Femur (tissue), 1 donor: ENCODE data around the gene TMEM258.

Experiments
- DNase-seq: peaks from one replicate; pipeline ENCODE4 v3.0.0-alpha.2; 2017

TMEM258 gene

DNA sequence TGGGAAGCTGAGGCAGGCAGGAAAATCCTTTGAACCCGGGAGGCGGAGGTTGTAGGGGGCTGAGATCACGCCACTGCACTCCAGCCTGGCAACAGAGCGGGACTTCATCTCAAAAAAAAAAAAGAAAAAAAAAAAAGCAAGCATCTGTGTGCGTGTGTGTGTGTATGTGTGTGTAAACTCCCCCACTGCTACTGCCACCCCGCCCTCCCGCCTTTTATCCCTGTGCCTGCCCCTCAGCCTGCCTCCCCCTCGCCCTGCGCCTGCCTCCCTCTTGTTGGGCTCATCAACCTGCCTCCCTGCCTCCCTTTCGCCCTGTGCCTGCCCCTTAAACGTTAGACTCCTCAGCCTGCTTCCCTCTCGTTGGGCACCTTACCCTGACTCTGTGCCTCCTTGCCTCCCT is 18.0 kb downstream of the TMEM258 start:
- no peak for DNase-seq

DNA sequence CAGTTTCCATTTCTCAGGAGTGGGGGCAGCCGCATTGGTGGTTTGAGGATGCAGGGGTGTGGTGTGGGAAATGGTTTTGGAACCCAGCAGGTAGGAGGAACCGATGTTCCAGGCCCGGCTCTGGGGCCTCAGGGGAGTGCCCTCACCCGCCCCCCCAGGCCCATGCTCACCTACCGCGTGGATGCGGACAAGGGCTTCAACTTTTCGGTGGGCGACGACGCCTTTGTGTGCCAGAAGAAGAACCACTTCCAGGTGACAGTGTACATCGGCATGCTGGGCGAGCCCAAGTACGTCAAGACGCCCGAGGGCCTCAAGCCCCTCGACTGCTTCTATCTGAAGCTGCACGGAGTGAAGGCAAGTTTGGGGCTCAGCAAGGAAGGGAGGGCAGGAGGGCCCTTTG is 18.6 kb downstream of the TMEM258 start:
- DNase-seq = no peak

DNA sequence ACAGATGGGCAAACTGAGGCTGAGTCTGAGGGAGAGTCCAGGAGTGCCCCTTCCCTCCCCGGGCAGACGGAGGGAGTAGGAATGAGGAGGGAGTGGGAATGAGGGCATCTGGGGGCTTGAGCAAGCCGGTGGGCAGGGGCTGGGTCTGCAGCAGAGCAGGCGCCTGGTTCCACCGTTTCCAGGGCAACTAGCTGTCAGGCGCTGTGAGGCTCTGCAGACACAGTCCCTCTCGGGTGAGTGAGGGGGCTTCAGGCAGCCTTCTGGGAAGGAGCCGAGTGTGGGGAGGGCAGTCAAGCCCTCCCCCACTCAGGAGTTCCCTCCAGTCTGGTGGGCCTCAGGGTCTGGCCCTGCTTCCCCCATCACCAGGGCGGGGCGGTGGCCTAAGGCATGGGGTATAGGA is 19.0 kb downstream of the TMEM258 start:
- DNase-seq = no peak

DNA sequence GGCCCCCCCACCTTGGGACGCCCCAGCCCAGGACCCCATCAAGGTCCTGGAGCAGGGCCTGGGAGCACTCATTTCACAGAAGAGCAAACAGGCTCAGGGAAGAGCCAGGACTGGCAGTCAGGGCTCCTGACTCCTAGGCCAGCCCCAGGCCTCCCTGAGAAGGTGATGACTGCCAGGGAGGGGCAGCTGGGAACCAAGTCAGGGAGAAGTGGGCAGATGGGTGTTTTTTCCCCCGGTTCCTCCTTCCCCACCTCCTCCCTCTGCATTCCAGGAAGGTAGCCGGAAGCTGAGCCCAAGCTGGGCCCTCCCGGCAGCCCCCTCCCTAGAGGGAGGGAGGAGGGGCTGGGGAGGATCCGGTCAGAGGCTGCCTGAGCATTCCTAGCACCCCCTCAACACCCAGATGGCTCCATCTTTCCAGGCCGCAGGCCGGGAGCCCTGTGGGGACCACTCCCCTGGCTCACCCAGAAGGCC is 20.4 kb downstream of the TMEM258 start:
- no peak for DNase-seq

DNA sequence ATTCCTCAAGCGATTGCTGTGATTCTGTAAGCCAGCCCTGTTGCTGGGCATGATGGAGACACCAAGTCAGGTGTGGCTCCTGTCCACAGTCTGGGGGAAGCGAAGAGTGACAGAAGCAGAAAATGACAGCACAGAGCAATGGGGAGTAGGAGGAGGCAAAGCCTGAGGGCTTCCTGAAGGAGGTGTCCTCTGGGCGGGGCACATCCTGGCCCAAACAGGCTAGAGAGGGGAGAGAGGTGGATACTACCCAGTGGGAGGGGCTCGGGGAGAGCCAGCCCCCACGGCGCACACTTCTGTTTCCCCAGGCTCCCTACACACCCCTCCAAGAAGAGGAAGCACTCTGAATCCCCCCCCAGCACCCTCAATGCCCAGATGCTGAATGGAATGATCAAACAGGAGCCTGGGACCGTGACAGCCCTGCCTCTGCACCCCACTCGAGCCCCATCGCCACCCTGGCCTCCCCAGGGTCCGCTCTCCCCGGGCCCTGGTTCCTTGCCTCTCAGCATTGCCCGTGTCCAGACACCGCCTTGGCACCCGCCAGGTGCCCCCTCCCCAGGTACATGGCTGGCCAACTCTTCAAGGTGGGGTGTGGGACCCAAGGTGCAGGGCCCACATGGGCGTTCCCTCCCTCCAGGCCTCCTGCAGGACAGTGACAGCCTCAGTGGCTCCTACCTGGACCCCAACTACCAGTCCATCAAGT is 21.1 kb downstream of the TMEM258 start:
- DNase-seq = no peak

DNA sequence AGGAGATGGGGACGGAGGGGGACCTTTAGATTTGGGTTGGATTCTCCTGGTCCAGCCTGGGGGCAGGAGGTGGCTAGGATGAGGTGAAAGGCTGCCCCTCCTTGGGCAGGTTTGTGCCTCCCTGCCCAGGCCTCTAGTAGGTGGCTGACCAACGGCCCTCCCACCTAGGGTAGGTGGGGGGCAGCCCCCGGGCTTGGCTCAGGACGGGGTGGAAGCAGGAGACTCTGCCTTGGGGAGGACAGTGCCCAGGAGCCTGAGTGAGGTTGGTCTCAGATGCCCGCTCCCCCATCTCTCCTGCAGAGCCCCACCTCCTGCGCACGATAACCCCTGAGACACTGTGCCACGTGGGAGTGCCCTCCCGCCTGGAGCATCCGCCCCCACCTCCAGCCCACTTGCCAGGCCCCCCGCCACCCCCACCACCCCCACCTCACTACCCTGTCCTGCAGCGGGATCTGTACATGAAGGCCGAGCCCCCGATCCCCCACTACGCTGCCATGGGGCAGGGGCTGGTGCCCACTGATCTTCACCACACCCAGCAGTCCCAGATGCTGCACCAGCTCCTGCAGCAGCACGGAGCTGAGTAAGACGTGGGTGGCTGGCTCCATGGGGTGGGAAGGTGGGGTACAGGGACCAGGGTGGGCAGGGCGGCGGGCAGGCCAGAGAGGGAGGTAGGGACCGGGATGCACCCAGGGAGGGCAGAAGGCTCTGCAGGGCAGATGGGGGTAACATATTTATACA is 22.3 kb downstream of the TMEM258 start:
- no peak for DNase-seq

DNA sequence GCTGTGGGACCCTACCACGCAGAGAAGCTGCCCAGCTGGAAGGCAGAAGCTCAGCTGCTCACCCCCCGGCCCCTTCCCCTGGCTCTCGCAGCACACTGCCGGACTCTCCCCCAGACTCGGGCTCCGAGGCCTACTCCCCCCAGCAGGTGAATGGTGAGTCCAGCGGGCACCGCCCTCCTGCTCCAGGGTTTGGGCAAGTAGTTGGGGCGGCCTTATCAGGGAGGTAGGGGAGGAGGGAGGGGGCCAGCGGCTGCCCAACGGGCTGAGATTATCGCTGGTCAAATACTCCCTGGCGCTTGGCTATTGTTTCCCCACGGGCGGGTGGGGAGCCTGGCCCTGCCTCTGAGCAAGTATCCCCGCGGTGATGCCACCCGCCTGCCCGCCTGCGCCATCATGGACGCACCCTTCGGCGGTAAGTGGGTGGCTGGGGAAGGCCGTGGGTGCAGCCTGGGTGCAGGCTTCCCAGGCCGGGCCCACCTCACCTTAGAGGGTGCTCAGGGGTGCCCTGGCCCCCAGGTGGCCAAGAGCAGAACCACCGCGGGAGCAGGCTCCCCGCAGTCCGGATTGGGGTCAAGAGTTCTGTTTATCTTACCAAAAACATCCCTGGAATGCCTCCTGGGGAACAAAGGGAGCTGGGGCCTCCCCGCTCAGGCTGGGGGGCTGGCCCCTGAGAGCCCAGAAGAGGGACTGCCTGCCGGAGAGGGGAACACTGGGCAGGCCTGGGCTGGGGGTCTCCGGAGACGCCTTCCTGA is 23.1 kb downstream of the TMEM258 start:
- DNase-seq = no peak

DNA sequence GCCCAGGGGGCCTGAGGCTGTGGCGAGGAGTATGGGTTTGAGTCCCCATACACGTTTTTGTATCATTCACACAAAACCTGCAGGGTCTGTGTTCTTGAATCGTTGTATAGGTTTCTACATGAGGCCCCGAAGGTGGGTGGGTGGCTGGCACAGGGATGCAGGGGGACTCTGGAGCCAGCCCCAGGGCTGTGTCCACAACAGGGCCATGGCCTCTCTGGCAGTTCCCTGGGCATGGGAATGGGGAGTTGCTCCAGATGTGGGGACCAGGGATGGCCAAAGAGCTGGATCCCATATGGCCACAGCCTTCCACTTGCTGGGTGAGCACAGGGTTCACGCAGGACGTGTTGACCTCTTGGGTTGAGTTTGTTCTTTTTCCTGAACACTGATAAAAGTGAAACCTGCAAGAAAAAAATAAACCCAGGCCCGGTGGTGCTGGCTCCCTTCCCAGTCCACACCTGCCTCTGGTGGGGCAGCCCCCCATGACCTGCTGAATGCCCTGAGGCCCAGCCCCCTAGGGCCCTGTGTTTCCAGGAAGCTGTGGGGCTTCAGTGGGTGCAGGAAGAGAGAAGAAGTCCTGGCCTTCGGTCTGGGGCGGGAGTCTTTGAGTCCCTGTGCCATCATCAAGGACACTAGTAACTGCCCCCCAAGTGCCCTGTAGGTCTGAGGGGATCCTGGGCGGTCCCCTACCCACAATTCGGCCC is 23.9 kb downstream of the TMEM258 start:
- DNase-seq = no peak

DNA sequence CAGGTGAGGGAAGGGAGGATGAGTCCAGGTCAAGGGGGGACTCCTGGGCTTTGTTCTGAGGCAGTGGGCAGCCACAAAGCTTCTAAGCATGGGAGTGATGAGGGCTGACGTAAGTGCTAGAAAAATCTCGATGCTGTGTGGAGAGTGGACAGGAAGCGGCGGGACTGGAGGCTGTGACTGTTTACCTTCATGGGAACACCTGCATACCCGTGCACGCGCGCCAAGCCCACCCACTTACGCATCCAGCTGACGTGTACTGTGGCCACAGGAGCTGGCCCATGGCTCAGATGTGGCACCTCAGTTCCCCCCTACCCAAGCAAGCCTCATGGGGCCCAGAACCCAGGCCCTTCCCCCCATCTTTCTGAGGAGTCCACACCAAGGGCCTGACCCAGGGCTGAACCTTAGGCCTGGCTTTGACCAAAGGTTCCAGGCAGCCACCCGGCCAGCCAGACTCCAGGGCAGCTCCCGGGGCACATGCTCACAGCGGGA is 26.0 kb downstream of the TMEM258 start:
- no peak for DNase-seq

DNA sequence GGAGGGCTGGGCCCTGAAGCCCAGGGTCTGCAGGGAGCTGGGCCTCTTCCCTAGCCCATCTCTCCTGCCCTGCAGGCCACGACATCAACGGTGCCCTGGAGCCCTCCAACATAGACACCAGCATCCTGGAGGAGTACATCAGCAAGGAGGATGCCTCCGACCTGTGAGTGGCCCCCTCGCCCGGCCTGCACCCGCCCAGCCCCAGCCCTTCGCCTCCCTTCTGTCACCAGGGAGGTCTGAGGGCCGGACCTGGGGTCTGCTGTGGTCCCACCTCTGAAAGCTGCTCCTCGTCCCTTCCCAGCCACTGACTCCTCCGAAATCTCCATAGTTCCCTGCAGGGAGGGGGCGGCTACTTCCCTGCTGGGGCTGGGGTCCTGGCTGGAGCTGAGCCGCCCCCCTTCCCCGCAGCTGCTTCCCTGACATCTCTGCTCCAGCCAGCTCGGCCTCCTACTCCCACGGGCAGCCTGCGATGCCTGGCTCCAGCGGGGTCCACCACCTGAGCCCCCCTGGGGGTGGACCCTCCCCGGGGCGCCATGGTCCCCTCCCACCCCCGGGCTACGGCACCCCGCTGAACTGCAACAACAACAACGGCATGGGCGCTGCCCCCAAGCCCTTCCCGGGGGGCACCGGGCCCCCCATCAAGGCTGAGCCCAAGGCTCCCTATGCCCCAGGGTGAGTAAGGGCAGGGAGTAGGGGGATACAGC is 26.7 kb downstream of the TMEM258 start:
- no peak for DNase-seq

DNA sequence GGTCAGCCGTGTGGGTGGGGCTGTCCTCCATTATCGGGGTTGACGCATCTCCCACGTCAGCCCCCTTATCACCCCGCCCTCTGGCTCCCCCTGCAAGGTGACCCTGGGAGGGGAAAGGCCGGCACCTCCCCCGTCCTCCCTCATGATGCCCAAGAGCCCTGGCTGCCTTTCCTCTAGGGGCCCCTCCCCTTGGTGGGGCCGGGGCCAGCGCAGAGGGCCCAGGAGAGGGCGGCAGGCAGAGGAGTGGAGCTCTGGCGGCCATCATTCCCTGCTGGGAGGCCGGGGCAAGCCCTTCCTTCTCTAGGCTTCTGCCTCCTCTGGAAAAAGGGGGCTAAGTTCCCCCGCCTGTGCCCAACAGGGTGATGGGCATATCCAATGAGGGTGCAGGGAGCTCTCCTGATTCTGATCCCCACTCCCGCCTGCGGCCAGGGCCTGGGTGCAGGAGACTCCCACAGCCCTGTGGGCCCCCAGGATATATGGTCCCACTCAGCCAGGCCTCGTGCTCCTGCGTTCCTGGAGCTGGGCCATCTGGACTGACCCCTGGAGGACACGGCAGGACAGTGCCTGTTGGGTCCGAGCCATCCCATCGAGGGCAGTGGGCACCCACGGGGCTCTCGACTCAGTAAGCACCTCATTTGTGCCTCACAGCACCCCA is 27.7 kb downstream of the TMEM258 start:
- no peak for DNase-seq

DNA sequence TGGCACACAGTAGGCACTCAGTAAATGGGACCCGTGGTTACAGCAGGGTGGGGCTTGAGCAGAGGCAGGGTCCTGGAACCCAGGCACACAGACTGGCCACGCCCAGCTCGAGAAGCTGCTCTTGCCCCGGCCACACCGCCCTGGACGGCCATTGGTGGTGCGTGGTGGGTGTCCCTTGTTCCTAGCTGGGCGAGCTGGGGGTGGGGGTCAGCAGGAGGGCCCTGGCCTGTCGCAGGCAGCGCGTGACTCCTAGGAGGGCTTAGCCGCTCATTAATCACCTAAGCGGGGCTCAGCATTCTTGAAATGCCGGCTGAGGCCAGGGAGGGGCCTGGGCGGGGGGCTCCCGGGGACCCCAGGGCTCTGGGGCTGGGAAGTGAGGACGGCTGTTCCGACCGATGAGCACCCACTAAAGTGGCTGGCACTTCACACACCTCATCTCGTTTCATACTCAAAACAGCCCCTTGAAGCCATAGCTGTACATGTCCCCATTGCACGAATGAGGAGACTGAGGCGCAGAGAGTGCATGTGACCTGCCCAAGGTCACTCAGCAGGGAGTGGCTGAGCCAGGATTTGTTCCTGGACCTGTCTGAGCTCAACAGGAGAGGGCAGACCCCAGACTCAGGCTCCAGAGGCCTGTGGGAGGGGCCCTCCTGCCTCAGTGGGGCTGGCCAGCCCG is 28.3 kb downstream of the TMEM258 start:
- no peak for DNase-seq

DNA sequence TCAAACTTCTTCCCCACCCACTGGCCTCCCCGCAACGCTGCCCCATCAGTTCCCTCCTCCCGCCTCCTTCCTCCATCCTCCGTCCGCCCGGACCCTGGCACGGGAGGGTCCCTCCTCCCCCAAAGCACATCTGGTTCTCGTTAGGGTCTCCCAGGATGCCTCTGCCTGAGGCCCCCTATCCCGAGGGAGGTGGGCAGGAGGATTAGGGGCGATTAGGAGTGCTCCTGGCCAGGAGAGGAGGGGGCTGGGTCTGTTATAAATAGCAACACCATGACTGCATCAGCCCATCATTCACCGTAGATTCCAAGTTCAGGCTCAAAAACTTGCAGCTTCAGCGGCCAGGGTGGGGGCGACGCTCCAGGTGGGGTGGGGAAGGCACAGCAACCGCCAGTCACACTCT is 29.6 kb downstream of the TMEM258 start:
- no peak for DNase-seq

DNA sequence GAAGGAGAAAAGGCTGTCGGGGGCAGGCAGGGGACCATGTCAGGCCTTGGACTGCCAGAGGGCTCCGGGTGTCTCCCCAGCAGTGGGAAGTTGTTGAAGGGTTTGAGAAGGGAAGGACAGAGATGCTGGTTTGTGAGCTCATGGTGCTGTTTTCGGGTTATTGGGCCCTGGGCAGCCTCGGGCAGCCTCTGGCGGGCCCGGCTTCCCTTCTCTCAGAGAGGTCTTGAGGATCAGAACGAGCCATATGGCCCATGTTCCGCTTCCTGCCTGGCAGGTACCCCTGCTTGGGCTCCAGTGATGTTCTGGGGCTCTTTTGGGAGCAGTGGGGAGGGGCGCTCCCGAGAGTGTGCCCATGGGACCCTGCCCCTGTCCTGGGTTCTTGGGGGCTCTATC is 30.2 kb downstream of the TMEM258 start:
- no peak for DNase-seq

DNA sequence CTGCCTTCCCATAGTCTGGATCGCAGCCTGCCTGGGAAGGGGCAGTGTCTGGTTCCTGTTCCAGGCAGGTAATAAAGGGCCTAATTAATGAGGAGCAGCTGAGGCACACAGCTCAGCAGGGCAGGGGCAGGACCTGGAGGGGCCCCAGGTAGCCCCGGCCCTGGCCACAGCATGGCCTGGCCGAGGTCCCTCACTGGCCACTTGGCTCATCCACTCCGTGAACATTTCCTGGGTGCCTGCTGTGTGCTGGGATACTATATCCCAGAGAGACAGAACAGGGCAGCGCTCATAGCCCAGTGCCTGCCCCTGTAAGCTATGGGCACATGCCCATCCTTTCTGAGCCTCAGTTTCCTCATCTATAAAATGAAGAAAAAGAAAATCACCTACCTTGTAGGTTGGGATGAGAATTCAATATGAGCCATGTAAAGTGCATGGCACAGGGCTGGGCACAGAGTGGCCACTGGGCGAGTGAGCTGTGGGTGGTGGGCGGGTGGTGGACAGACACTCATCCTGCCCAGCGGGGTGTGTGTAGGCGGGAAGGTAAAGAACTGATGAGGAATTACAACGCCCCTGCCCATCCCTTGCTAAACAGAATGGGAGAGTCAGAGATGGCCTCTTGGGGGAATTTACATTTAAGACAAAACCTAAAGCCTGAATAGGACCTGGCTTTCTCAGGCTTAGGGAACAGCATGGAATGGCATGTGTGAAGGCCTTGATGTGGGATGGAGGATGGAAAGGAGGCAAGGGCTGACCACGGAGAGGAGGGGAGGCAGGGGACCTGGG is 30.8 kb downstream of the TMEM258 start:
- no peak for DNase-seq

DNA sequence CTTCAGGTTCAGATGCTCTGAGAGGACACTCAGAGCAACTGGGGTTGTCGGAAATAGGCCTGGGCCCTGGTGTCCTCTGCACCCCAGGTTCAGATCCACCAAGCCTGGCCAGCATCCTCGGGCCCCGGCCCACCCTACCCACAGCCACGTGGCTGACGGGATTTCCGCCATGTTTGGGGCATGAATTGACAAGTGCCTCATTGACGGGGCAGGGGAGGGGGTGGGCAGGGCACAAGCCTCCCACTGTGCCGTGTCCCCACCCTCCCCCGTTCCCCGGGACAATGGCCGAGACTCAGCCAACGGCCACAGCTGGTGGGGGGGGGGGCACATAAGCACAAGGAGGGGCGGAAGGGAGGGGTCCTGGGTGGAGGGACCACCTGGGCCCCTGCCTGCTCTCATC is 31.5 kb downstream of the TMEM258 start:
- no peak for DNase-seq

DNA sequence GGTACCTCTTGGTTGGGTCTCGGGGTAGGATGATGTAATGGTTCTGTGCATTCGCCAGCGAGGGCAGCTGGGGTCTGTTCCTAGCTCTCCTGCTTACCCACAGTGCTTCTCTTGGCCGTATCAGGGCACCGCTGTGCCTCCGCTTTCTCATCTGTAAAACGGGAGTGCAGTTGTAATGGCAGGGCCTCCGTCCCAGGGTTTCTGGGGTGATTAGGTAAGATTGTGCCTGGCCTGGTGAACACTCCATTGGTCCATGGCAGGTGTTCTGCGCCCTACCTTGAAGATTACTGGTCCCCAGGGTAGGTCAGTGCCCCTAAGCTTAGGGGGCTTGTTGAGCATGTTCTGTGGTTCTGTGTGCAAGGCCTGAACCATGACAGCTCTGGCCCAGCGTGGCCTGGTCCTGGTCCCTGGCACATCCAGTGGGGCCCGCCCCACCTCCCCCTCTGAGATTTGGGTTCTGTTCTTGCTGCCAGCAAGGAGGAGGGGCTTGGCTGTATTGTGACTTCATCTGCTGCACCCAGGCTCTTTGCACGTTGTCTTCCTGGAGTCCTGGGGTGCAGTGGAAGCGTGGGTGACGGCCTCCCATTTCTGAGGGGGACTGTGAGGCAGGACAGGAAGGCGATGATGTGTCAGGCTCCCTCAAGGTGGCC is 35.1 kb downstream of the TMEM258 start:
- no peak for DNase-seq

DNA sequence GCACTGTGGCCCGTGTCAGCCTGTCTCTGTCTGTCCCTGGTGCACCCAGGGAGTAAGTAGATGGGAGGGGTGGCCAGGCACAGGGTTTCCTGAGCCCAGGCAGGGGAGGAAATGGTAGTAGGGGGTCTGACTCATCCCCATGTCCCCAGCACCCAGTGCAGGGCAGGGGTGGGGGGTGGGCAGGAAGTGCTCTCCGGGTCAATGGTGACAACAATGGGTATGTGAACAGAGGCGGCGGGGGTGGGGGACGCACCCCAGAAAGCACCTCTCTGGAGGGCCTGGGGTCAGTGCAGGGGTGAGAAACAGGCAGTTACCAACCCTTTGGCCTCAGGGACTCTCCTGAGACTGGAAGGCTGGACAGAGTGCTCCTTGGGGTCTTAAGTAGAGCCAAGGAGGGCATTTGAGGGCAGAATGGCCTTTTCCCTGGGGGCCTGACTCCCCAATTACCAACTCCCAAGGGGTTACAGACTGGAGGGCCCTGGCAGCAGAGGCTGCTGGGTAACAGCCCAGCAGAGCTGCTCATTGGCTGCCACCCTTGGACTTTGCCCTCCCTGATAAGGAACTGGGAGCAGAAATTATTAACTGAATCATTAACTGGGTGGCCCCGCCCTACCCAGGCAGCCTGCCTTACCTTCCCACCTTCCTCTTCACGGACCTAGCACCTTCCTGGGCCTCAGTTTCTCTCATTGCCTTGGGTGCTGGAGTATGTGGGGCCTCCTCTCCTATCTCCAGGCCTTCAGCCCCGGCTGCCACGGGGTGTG is 35.8 kb downstream of the TMEM258 start:
- no peak for DNase-seq

DNA sequence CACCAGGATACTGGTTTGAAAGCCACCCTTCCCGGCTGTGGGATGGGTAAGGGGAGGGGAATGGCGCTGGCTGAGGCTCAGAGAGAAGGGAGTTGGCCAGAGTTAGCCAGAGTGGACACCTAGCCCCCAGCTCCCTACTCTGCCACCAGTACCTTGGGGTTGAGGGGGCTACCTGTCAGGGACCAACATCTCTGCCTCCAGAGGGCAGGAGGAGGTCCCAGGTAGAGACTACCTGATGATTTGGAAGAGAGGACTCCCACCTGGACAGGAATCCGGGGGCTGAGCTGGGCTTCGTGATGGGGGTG is 36.3 kb downstream of the TMEM258 start:
- DNase-seq = no peak
